RWPE2 (cell line): ENCODE results near the gene SLC32A1.

Experiments used
- ATAC-seq: fragments of 200-7000 bp; cut with Tn5 transposase; 3 replicates; pipeline ENCODE4 v1.9.1; 2021; ENCODE audit warnings: low read depth
- DNase-seq: peaks from one replicate; pipeline ENCODE4 v3.0.0-alpha.2; 2020; ENCODE audit warnings: low spot score
- H3K27ac ChIP-seq: fragments of 450-650 bp; 2 replicates; pipeline ENCODE4 v1.5.1; 2017; ENCODE audit warnings: mild to moderate bottlenecking; ENCODE audit not compliant: poor library complexity, severe bottlenecking
- H3K27me3 ChIP-seq: fragments of 250-450 bp; sonication (Bioruptor Pico); 2 replicates; pipeline ENCODE4 v1.5.1; 2021; ENCODE audit warnings: mild to moderate bottlenecking, moderate library complexity; ENCODE audit not compliant: insufficient read depth, poor library complexity, severe bottlenecking
- H3K36me3 ChIP-seq: fragments of 250-450 bp; sonication (Bioruptor Pico); 2 replicates; pipeline ENCODE4 v1.5.1; 2020; ENCODE audit warnings: low read depth, mild to moderate bottlenecking, moderate library complexity
- H3K4me1 ChIP-seq: fragments of 250-450 bp; sonication (Bioruptor Pico); 2 replicates; pipeline ENCODE4 v1.5.1; 2021; ENCODE audit warnings: mild to moderate bottlenecking, moderate library complexity; ENCODE audit not compliant: insufficient read depth, poor library complexity, severe bottlenecking
- H3K4me3 ChIP-seq: fragments of 250-450 bp; sonication (Bioruptor Pico); 2 replicates; pipeline ENCODE4 v1.5.1; 2021; ENCODE audit warnings: mild to moderate bottlenecking, moderate library complexity; ENCODE audit not compliant: severe bottlenecking
- H3K9me3 ChIP-seq: fragments of 250-450 bp; sonication (Bioruptor Pico); 2 replicates; pipeline ENCODE4 v1.5.1; 2021; ENCODE audit warnings: mild to moderate bottlenecking, moderate library complexity; ENCODE audit not compliant: severe bottlenecking
- TF ChIP-seq, protein P1 (sequence below): fragments of 450-650 bp; IDR thresholded peaks from one replicate; pipeline ENCODE4 v1.5.1; 2017; ENCODE audit warnings: mild to moderate bottlenecking, moderate library complexity; ENCODE audit not compliant: poor library complexity, severe bottlenecking

SLC32A1 gene

DNA sequence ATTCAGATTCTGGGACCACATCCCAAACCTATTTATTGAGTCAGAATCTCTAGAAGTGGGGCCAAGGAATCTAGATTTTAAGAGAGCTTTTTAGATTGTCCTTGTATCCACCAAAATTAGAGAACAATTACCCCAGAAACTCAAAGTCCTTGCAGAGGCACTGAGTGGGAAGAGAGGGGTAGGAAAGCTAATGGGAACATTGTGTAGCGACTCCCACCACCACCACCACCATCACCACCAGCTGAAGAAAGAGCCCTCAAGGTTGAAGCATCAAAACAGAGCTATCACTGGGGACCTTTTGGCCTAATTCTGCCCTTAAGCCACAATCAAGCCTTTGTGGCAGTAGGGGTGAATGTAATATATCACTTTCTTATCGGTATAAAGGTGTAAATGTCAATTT, 39.0 kb upstream of the SLC32A1 start:
- DNase-seq: no peak
- Histone ChIP-seq H3K4me3 (no peak overlapping the region), H3K27ac (no peak overlapping the region), H3K9me3 (no peaks in the 10 kb centered on the region), H3K36me3 (no peaks in the 10 kb centered on the region), H3K27me3 (peaks cover 23% of the 10 kb centered on the region), H3K4me1 (no peaks in the 10 kb centered on the region)
- ATAC-seq: no peak
- TF ChIP-seq, protein P1, sequence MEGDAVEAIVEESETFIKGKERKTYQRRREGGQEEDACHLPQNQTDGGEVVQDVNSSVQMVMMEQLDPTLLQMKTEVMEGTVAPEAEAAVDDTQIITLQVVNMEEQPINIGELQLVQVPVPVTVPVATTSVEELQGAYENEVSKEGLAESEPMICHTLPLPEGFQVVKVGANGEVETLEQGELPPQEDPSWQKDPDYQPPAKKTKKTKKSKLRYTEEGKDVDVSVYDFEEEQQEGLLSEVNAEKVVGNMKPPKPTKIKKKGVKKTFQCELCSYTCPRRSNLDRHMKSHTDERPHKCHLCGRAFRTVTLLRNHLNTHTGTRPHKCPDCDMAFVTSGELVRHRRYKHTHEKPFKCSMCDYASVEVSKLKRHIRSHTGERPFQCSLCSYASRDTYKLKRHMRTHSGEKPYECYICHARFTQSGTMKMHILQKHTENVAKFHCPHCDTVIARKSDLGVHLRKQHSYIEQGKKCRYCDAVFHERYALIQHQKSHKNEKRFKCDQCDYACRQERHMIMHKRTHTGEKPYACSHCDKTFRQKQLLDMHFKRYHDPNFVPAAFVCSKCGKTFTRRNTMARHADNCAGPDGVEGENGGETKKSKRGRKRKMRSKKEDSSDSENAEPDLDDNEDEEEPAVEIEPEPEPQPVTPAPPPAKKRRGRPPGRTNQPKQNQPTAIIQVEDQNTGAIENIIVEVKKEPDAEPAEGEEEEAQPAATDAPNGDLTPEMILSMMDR: no peak

DNA sequence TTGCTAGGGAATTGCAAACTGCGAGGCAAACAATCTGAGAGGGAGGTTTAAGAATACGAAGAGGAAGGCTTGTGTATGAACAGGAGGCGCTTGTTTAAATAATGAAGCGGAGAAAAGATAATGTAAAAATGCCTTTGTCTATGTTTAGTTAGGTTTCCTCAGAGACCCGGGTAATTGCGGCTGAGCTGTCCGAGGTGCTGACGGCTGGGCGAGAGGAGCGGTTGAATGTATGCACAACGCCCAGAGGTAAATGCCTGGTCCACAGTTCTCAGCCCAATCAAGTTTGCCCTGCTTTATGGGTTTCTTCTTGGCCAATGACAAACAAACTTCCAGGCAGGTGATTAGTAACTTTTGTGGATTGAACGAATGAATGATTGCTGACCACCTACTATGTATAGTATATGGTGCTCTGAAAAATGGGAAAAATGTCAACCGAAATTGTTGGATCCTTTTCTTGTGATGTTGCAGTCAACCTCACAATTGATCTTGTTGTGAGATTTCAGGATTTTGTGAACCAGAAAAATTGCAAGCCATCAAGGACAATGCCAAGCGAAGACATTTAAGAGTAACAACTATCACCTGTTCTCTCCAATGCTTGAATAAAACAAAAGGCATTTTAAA, 38.3 kb upstream of the SLC32A1 start:
- DNase-seq (no peak), ATAC-seq (peak; percentile 86)
- H3K4me1 ChIP-seq: no peaks in the 10 kb centered on the region
- no peaks in the 10 kb centered on the region for H3K9me3 ChIP-seq
- TF ChIP-seq, protein P1: no peak
- H3K27ac ChIP-seq: no peak overlapping the region
- H3K36me3 ChIP-seq: no peaks in the 10 kb centered on the region
- H3K27me3 ChIP-seq: peaks cover 23% of the 10 kb centered on the region
- H3K4me3 ChIP-seq: no peak overlapping the region

DNA sequence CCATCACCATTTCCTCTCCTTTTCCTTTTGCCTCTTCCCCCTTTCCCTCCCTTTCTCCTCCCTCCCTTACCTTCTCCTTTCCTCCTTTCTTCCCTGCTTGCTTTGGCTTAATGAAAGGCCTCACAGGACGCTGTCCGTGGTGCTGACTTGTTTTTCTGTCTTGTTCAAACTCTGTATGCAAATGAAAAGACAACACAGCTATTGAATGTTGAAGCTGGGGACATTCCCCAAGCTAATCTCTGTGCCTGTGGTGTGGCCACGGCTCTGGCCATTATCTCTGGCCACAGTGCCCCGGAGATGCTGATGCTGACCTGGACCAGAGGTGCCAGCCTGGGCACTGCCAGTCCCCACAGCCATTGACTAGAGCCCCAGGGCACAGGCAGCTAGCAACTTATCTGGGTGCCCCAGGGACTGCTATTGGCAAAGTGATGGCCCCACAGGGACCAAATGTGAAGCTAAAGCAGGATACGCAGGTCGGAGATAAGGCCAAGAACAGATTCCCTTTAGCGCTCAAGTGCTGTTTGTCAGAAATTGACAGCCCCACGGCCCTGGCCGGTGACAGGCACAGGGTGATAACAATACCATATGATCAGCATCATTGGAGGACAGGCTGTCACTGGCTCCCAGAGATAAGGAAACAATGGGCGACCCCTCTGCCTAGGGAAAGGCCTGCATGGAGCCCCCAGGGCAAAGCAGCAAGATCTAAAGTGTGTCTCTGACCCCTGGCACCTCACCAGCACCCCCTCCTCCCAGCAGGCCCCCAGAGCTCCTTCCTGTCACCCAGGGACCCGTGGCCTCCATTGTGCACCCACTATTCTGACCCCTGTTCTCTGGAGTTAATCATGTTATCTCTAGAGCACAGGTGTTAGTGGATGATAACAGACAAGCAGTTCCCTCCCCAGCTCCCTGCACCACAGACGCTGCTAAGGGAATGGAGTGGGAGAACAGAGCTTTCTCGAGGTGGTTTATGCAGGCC, 31.6 kb upstream of the SLC32A1 start:
- ATAC-seq: peak; percentile 73
- H3K9me3 ChIP-seq: no peaks in the 10 kb centered on the region
- TF ChIP-seq, protein P1: no peak
- peak; percentile 77 for DNase-seq
- H3K27me3 ChIP-seq: peaks cover 26% of the 10 kb centered on the region
- no peak overlapping the region for H3K27ac ChIP-seq
- H3K4me3 ChIP-seq: no peak overlapping the region
- H3K36me3 ChIP-seq: no peaks in the 10 kb centered on the region
- no peaks in the 10 kb centered on the region for H3K4me1 ChIP-seq

DNA sequence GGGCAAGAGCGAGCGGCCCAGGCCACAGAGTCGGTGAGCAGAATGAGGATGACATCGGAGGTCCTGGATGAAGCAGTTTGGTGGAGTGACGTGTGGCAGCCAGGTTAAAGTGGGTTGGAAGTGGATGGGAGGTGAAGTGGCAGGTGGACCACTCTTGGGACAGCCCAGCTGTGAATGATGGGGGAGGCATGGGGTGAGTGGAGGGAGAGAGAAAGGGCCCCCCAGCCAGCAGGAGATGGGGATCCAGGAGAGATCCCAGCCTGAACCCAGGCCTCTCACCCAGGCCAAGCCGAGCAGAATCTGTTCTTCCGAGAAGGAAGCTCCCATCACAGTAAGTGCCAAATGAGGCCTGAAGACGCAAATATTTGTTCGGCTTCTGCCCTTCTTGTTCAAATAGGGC, 27.0 kb upstream of the SLC32A1 start:
- peaks cover 47% of the 10 kb centered on the region for H3K27me3 ChIP-seq
- H3K27ac ChIP-seq: no peak overlapping the region
- no peaks in the 10 kb centered on the region for H3K9me3 ChIP-seq
- H3K4me3 ChIP-seq: no peak overlapping the region
- H3K36me3 ChIP-seq: no peaks in the 10 kb centered on the region
- no peak for ATAC-seq
- TF ChIP-seq, protein P1: no peak
- DNase-seq: peak; percentile 66
- H3K4me1 ChIP-seq: no peaks in the 10 kb centered on the region
